KMS-11 (cell line): ENCODE data around the gene TNNI2.
A peak's percentile ranks its signal among the peaks of the same experiment; 100 is the strongest.

Experiments
- H2AFZ ChIP-seq: fragments of 200-600 bp; sonication (generic); 2 replicates; pipeline ENCODE4 v1.6.1; 2016; ENCODE audit warnings: antibody characterized with exemption, mixed run types, low read depth
- H3K27ac ChIP-seq: fragments of 200-600 bp; sonication (generic); 2 replicates; pipeline ENCODE4 v1.6.1; 2016; ENCODE audit warnings: mild to moderate bottlenecking, mixed run types
- H3K27me3 ChIP-seq: fragments of 200-600 bp; sonication (generic); 2 replicates; pipeline ENCODE4 v1.6.1; 2017; ENCODE audit warnings: mild to moderate bottlenecking, low read depth, mixed run types, moderate library complexity; ENCODE audit not compliant: insufficient read depth
- H3K36me3 ChIP-seq: fragments of 200-600 bp; sonication (generic); 2 replicates; pipeline ENCODE4 v1.6.1; 2017; ENCODE audit warnings: mild to moderate bottlenecking, mixed run types; ENCODE audit not compliant: insufficient read depth
- H3K4me1 ChIP-seq: fragments of 200-600 bp; sonication (generic); 2 replicates; pipeline ENCODE4 v1.6.1; 2016; ENCODE audit warnings: mild to moderate bottlenecking, low read depth, mixed run types; ENCODE audit not compliant: poor library complexity, severe bottlenecking
- H3K4me2 ChIP-seq: fragments of 200-600 bp; sonication (generic); 2 replicates; pipeline ENCODE4 v1.7.0; 2016; ENCODE audit warnings: mild to moderate bottlenecking, mixed run types
- H3K4me3 ChIP-seq: fragments of 200-600 bp; sonication (generic); IDR thresholded peaks from 2 replicates; pipeline ENCODE4 v1.6.1; 2017; ENCODE audit warnings: low read depth, low read length, mixed read lengths; ENCODE audit not compliant: insufficient read depth
- H3K79me2 ChIP-seq: fragments of 200-600 bp; sonication (generic); 2 replicates; pipeline ENCODE4 v1.6.1; 2016; ENCODE audit warnings: low read depth, mixed run types; ENCODE audit not compliant: insufficient read depth
- H3K9ac ChIP-seq: fragments of 200-600 bp; sonication (generic); 2 replicates; pipeline ENCODE4 v1.6.1; 2016; ENCODE audit warnings: mild to moderate bottlenecking, mixed run types
- H4K20me1 ChIP-seq: fragments of 200-600 bp; sonication (generic); 2 replicates; pipeline ENCODE4 v1.6.1; 2016; ENCODE audit warnings: mild to moderate bottlenecking, mixed run types; ENCODE audit not compliant: insufficient read depth
- CTCF ChIP-seq: fragments of 200-600 bp; sonication (generic); conservative IDR thresholded peaks from 2 replicates; pipeline ENCODE4 v1.6.1; 2017; ENCODE audit warnings: low read depth, mild to moderate bottlenecking, antibody characterized with exemption, low read length, moderate library complexity, mixed read lengths

Gene TNNI2

GRCh38 chr11:1879941-1880720 is 41.4 kb downstream of the TNNI2 start:
- Histone ChIP-seq H3K9ac (no peak overlapping the region), H4K20me1 (no peaks in the 10 kb centered on the region), H3K4me1 (no peaks in the 10 kb centered on the region), H3K36me3 (no peaks in the 10 kb centered on the region), H3K27me3 (peaks cover 81% of the 10 kb centered on the region), H2AFZ (no peak overlapping the region), H3K4me3 (no peak overlapping the region), H3K4me2 (no peak overlapping the region), H3K79me2 (no peaks in the 10 kb centered on the region), H3K27ac (no peak overlapping the region)
- no peak for TF ChIP-seq CTCF

GRCh38 chr11:1880746-1881441 is 42.1 kb downstream of the TNNI2 start:
- H3K27me3 ChIP-seq = peaks cover 80% of the 10 kb centered on the region
- H2AFZ ChIP-seq = no peak overlapping the region
- no peak overlapping the region for H3K27ac ChIP-seq
- H4K20me1 ChIP-seq = no peaks in the 10 kb centered on the region
- no peak overlapping the region for H3K4me3 ChIP-seq
- no peak overlapping the region for H3K9ac ChIP-seq
- H3K79me2 ChIP-seq = no peaks in the 10 kb centered on the region
- no peaks in the 10 kb centered on the region for H3K4me1 ChIP-seq
- no peak overlapping the region for H3K4me2 ChIP-seq
- TF ChIP-seq CTCF = no peak
- H3K36me3 ChIP-seq = no peaks in the 10 kb centered on the region

- H3K27me3 ChIP-seq = peaks cover 80% of the 10 kb centered on the region
- H3K4me1 ChIP-seq = no peaks in the 10 kb centered on the region
- no peak overlapping the region for H3K4me2 ChIP-seq
- H3K4me3 ChIP-seq = no peak overlapping the region
- H4K20me1 ChIP-seq = no peaks in the 10 kb centered on the region
- H3K27ac ChIP-seq = no peak overlapping the region
- H3K36me3 ChIP-seq = no peaks in the 10 kb centered on the region
- no peak for TF ChIP-seq CTCF
- H3K9ac ChIP-seq = no peak overlapping the region
- H3K79me2 ChIP-seq = no peaks in the 10 kb centered on the region
- no peak overlapping the region for H2AFZ ChIP-seq
Observed at GRCh38 chr11:1881442-1882264, 42.9 kb downstream of the TNNI2 start.

GRCh38 chr11:1882265-1883238 is 43.8 kb downstream of the TNNI2 start:
- Histone ChIP-seq H4K20me1 (no peaks in the 10 kb centered on the region), H3K4me3 (no peak overlapping the region), H3K27ac (no peak overlapping the region), H3K79me2 (no peaks in the 10 kb centered on the region), H3K36me3 (no peaks in the 10 kb centered on the region), H2AFZ (no peak overlapping the region), H3K9ac (no peak overlapping the region), H3K4me1 (no peaks in the 10 kb centered on the region), H3K4me2 (no peak overlapping the region), H3K27me3 (peaks cover 75% of the 10 kb centered on the region)
- TF ChIP-seq CTCF = peak; percentile 80
